ENCODE results near the gene CDKL5.

Gene CDKL5

GRCh38 chrX:18643853-18644252 is 218.4 kb downstream of the CDKL5 start:
- no peak for DNase-seq (ENCODE audit: low read depth, low spot score)

DNA sequence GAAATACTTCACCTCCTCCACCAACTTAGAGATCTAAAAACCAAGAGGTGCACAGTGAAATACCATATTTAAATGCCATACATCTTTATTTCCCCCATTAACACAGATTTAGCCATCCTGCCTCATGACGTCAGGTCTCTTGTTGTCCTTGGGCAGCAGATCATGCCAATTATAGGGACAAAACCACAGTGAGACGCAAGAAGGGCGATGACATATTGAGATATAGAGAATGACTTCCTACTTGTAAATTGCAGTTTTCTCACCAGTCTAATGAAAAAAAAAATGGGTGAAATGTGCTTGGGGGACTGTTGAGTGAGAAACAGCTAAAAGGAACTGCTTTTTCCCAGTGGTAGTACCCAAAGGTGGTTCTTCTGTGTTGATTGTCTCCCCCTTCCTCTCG is 222.2 kb downstream of the CDKL5 start:
- DNase-seq (ENCODE audit: low read depth, low spot score), result no peak

DNA sequence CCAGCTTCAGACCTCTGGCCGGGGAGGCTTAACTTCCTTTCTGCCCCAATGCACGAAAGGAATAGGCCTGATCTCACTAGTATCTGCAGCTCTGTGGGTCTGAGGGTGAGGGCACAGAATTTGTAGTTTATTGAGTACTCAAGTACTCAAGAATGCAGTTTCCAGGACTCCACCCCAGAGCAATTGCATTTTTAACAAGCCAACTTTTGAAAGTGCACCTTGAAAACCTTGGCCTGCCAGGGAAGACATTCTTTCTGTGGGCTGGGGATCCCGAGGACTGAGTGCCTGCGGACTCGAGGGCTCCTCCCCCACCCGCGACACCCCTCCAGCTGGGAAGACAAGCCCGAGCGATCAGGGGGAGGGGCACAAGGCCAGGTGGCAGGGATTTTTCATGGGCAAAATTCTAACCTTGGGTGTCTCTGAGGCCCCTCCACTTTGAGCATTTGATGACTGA is 224.1 kb downstream of the CDKL5 start:
- peak; percentile 36 for DNase-seq (ENCODE audit: low read depth, low spot score)

DNA sequence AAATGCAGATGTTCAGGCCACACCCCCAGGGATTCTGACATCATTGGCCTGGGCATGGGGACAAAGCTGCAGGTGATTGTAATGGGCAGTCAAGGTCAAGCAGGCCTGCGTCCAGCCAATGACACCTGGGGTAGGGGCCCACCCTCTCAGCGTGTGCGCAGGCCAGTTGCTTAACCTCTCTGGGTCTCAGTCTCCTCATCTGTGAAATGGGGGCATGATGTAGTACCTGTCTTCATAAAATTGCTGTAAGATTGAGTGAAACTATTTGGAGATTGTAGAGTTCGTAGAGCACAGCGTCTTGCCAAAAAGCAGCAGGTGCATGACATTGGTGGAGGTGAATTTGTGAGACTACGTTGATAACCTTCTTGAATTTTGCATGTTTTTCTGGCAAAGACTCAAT is 225.3 kb downstream of the CDKL5 start:
- DNase-seq (ENCODE audit: low read depth, low spot score), result no peak

GRCh38 chrX:18652636-18653035 is 227.2 kb downstream of the CDKL5 start:
- no peak for DNase-seq (ENCODE audit: low read depth, low spot score)

- DNase-seq (ENCODE audit: low read depth, low spot score), result peak; percentile 14
Observed at GRCh38 chrX:18654875-18655836, 229.7 kb downstream of the CDKL5 start.

GRCh38 chrX:18661273-18661672 is 235.9 kb downstream of the CDKL5 start:
- DNase-seq (ENCODE audit: low read depth, low spot score), result no peak

DNA sequence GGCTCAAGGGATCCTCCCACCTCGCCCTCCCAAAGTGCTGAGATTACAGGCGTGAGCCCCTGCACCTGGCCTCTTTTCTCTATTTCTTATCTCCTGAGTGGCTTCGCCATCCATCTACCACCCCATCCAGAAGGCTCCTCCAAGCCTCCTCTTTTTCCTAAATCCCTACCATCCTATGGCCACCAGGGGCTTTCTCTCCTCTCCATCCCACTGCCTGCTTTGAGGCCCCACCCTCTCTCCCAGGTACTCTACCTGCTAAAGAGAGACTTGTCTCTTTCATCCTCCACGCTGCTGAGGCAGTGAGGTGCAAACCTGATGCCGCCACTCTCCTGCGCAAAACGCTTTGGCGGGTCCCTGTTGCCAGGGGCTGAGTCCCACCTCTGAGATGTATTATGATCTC is 239.5 kb downstream of the CDKL5 start:
- DNase-seq (ENCODE audit: low read depth, low spot score), result peak; percentile 41

DNA sequence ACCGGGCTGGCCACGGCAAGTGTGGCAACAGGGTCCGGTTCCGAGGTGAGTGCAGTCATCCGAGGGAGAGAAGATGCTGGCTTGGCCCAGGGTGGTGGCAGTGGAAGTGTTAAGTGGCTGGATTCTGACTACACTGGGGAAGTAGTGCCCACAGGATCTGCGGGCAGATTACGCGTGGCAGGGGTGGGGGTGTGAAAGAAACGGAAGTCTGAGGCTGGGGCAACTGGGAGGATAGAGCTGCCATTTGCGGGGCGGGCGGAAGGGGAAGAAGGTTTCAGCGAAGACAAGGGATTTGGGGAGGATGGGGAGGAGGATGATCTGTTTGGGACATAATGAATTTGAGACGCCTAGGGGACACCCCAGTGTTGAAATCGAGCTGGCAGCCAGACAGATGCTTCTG is 241.2 kb downstream of the CDKL5 start:
- DNase-seq (ENCODE audit: low read depth, low spot score), result no peak

DNA sequence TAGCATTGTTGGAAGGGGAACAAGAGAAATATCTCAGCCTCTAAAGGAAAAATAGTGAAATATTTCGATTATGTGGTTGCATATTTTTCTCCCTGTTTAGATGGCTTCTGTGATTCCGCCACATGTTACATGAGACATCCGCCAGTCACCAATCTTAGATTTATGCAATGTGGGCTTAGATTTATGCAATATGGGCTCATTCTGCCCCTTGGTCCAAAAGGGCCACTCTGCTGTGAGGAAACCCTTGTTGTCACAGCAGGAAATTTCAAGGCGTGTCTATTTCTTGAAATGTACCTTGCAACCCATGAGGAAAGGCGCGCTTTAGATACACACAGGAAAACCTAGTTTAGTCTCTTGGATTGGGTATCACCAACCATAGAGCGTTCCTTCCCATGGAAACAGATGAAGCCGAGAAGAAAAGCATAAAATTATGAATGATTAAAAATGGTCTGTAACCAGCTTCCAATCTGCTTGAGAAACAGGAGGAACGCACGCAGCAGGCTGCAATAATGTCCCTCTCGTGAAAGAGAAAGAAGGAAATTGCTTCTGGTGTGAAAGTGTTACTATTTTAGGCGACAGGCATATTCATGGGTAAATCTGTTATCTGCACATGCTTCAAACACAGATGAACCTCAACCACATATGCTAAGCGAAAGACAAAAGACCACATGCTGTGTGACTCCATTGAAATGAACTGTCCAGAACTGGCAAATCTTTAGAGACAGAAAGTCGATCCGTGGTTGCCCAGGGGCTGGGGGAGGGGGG is 242.8 kb downstream of the CDKL5 start:
- no peak for DNase-seq (ENCODE audit: low read depth, low spot score)

- no peak for DNase-seq (ENCODE audit: low read depth, low spot score)
Observed at GRCh38 chrX:18672008-18672407, 246.6 kb downstream of the CDKL5 start, which contains the start of gene RS1. Gene RS1, minus strand, starts transcription at chrX:18672108. Its CDS starts 40 bp downstream, at chrX:18672068.

DNA sequence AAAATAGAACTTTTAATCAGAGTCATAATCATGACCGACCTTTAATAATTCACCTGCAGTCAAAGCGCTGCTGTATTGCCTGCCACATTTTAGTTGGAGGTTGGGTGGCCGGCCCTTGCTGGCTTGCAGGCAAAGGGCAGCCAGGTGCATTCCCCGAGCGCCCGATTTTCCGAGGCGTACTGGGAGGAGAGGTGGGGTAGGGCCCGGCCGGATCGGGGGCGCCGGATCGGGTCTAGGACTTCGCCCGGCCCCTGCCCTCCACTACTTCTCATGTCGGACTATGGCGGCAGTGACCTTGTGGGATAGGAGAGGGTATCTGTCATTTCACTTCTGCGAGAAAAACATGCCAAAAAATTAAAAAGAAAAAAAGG is 249.0 kb downstream of the CDKL5 start:
- no peak for DNase-seq (ENCODE audit: low read depth, low spot score)

- DNase-seq (ENCODE audit: low read depth, low spot score), result peak; percentile 91
Observed at GRCh38 chrX:18674788-18675735, 249.7 kb downstream of the CDKL5 start.

DNA sequence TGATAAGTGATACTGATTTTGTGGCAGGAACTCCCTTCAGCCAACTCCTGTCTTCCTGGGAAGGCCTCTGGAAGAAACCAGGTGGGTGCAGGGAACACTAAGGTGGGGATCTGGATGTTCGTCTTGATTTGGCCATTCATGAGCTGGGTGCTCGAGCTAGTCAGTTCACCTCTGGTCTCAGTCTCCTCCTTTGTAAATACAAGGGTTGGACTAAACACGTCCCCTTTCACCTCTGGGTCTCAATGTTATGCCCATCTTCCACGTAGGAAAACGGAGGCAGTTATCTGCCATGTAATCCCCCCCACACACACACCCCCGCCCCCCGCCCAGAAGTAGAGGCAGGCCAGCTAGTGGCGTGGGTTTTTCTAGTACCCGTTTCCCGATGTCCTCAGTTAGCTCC is 250.6 kb downstream of the CDKL5 start:
- DNase-seq (ENCODE audit: low read depth, low spot score), result no peak

DNA sequence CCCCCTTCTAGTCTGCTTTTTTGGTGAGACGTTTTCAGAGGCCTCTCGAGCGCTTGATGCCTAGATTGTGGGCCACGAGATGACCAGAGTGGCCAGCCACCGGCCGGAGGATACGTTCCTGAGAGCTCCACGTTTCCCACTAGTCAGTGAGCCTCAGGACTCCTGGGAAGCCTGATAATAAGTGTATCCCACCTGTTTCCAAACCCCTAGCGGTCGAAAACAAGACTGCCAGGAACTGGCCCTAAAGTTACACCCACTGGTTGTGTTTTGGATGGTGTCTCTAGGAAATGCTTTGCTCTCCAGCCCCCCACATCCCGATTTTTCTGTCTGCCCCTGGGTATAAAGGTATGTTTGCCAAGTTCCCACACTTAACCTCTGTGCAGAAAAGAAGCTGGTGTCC is 251.1 kb downstream of the CDKL5 start:
- peak; percentile 66 for DNase-seq (ENCODE audit: low read depth, low spot score)

GRCh38 chrX:18677161-18677869 is 251.9 kb downstream of the CDKL5 start:
- DNase-seq (ENCODE audit: low read depth, low spot score), result no peak

- no peak for DNase-seq (ENCODE audit: low read depth, low spot score)
Observed at GRCh38 chrX:18681996-18682395, 256.6 kb downstream of the CDKL5 start.

GRCh38 chrX:18682979-18683387 is 257.6 kb downstream of the CDKL5 start:
- DNase-seq (ENCODE audit: low read depth, low spot score), result no peak

DNA sequence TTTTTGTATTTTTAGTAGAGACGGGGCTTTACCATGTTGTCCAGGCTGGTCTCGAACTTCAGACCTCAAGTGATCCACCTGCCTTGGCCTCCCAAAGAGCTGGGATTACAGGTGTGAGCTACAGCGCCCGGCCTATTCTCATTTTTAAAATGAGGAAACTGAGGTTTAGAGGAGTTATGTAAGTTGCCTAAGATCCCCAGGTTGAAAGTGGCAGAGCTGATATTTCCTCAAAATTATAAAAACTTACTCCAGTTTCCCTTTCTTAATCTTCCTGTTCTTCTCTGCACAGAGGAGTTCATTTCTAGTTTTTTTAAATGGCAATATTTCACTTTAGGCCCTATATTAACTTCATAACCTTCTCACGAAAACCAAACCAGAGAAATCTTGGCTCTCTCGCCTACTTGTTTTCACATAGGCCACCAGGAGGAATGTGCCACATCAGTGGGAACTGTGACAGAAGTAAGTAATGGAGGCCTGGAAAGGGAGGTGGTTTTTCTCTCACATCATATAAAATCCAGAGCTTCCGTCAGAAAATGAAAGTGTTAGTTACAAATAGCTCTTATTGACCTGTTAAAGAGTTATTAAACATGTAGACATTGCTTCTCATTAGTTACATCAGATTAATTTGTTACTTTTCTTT is 262.6 kb downstream of the CDKL5 start:
- DNase-seq (ENCODE audit: low read depth, low spot score), result no peak

DNA sequence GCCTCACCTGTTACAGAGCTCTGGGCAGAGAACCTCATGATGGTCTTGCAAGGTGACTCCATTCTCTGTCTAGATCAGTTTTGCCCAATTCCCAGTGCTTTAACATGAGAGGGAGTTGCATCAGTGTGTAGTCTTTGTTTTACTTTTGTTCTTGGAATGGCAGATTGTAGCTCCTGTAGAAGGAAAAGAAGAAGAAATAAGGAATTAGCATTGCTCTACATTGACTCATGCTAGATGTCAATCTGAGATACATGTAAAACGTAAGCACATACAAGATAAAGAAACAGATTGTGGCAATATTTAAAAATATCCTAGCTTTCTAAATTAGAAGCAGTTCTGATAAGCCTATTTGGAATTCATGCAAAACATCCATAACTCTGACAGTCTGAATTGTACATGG is 266.0 kb downstream of the CDKL5 start:
- no peak for DNase-seq (ENCODE audit: low read depth, low spot score)

Measured in ELF-1 (cell line).